GM19468 (cell line): ENCODE data around the gene ITGA3.
"Not testable (repeated sequence)": the region's sequence is repeated elsewhere in the genome, so short reads cannot be mapped to it uniquely, and the experiment has no call there.

Experiments used
- ATAC-seq: cut with Tn5 transposase; IDR thresholded peaks from one replicate; pipeline ENCODE4 v1.9.1; 2021; ENCODE audit warnings: mild to moderate bottlenecking, moderate library complexity, moderate number of reproducible peaks; ENCODE audit not compliant: unreplicated experiment; ENCODE audit errors: extremely low read depth

ITGA3 gene

DNA sequence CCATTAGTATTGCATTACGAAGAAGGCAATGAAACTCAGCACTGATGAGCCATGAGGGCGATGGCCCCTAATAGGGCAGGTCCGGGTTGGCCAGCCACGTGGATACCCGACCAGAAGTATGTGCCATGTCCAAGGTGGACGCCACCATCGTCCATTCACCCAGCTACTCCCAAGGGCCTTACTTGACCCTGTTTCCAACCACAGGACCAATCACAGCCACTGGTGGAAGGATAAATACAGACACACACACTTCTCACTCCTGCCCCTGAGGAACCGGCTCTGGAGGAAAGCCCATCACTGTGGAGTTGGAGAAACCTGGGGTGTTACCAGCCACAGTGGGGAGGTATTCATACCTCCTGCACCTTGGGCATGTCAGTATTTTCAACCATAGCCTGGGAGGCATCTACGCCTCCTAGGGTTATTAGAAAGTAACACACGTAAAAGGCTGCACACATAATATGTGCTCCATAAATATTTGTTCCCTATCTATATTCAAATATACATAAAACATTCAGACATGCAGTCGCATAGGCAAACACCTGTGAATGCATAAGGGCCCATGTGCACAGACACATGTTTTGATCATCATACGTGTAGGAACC, 5.4 kb upstream of the ITGA3 start:
- ATAC-seq = no peak

DNA sequence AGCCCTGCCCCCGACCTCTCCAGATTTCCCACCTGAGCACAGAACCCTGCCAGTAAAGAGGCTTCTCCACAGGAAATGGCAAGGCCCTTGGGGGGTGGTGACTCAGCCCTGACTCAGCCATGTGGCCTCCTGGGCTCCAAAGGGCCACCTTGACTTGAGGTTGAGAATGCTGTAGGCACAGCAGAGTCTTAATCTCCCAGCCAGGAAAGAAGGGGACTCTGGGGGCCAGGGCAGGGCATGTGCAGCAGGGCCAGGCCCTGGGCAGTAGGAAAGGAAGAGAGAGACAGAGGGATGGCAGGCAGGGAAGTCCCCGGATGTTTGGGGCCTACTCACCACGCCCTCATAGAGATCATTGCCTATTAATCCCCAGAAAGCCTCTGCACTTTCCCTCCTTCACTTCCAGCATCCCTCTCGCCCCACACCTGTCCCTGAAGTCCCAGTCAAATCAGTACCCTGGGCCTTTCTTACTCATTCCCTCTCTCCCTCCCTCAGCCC, 4.8 kb upstream of the ITGA3 start:
- ATAC-seq = no peak

DNA sequence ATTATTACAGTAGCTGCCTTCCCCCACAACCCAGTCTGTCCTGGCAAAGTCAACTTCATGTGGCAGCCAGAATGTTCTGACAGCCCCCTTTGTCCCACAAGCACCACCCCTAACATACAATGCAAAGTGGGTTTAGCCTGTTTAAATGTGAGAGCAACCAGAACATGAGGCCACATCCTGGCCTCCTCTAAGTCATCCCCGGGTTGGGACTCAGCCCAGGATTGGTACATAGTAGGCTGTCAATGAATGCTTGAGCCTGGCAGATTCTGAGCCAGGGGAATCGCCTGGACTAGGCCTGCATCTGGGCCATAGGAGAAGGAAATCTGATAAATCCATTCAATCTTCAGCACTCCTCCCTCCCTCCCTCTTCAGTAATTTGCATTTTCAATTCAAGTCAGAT, 4.3 kb upstream of the ITGA3 start:
- no peak for ATAC-seq

DNA sequence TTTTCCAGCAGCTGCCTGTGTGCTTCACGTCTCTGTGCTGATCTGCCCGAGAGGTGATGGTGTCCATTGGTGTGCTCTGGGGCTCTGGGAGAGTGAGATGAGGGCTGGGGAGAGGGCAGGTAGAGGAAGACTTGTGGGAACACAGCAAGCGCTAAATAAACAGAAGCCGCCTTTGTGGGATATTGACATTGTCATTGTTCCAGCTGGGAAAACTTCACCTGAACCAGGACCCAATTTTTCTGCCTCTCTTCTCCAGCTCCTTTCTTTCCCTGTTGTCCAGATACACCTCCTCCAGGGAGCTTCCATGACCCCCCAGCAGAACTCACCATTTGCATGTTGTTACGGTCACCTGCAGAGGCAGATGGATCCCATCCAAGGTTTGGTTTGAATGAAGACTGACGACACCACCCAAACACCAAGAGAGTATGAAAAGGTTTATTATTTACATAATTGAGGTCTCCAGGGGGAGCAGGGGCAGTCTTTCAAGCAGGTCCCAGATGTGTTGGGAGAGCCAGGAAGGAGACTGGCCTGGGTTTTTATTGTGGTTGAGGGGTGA, 3.6 kb upstream of the ITGA3 start:
- no peak for ATAC-seq

DNA sequence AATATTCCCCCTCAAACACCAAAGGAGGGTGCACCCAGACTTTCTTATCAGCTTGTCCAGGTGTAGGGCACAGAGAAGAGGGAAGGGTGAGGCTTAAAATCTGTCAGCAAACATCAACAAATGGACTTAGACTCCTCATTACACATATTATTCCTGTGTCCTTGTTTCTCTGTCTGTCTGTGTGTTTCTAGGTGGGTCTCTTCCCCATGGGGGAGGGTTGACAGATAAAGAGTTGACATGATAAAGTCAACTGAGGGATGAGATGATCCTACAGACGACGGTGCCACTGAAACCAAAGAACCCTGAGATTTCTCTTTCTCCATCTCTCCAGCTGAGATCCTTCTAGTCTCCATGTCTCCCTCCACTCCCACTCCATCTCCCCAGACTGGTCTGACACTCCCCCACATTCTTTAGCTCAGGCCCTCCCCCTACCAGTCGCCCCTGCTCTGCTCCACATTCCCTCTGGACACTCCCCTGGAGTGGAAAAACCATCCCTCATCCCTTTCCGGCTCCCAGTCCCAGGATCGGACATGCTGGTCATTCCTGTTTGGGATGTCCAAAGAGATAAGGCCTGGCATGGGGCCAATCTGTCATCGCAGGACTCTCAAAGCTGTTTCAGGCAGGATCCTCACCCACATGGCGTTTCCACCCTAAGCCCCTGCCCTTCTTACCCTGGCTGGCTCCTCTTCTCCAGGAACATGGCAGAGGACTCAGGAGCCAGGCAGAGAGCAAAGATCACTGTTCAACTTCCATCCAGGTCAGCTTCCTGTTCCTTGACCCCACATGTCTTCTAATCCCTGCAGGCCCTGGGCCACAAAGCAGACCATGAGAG, 2.9 kb upstream of the ITGA3 start:
- ATAC-seq = no peak

DNA sequence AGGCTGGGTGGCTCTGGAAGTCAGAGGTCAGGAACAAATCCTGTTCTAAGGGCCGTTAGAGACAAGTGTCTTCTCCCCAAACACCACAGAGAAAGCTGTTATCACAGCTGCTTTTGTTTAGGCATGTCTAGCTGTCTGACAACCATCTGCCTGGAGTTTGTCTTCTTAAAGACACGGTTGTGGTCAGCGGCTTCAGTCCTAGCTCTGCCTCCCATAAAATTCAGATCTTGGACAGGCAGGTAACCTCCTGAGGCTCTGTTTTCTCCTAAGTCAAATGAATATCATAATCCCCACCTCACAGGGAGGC, 2.3 kb upstream of the ITGA3 start:
- ATAC-seq = no peak

DNA sequence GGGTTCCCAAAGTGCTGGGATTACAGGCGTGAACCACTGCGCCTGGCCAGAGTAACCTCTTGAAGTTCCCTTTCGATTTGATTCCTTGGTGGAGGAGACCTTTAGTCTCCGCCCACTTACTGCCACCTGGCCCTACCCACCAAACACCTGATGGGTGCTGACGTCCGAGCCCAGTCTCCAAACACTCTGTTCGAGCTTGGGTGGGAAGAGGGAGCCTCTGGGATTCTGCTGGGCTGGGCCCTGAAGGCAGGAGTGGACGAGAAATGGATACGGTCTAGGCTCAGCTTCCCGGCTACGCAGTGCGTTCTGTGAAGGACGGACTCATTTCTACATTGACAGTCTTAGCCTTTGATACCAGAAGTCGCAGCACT, 870 bp upstream of the ITGA3 start:
- ATAC-seq = no peak

DNA sequence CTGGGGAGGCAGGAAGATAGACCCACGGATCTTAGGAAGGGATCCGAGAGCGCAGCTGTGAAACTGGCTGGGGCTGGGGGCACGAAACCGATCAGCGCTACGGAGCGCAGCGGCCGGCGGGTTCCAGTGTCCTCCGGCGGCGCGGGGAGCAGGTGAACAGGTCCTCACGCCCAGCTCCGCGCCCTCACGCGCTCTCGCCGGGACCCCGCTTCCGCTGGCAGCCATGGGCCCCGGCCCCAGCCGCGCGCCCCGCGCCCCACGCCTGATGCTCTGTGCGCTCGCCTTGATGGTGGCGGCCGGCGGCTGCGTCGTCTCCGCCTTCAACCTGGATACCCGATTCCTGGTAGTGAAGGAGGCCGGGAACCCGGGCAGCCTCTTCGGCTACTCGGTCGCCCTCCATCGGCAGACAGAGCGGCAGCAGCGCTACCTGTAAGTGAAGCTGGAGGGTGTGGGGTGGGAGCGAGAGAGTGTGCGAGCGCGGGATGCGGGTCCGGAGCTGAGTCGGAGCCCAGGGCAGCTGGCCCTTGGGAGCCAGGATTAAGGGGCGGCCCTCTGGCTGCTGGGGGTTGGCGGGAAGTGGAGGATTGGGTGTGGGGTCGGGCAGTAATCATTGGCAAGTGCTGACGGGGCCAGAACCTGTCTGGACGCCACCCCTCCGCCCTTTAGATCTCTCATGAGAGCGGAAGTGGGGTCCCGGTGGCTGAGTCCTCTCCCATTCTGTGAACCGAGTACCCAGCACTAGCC, 479 bp downstream of the ITGA3 start:
- ATAC-seq = no peak

DNA sequence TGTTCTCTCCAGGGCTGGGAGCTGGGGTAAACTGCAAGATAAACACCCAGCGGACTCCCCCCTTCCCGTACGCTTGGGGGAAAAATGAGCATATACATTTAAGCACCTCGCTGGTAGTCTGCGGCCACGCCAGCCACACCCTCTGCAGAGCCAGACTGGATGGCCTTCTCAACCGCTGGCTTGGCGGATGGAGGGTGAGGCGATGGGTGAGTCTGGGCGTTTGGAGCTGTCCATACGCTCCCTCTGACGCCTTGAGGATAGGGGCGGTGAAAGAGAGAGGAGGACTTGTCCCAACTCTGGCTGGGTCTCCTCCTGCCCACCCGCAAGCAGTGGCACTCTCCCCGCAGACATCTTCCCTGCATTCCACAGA, 1.0 kb downstream of the ITGA3 start:
- no peak for ATAC-seq

DNA sequence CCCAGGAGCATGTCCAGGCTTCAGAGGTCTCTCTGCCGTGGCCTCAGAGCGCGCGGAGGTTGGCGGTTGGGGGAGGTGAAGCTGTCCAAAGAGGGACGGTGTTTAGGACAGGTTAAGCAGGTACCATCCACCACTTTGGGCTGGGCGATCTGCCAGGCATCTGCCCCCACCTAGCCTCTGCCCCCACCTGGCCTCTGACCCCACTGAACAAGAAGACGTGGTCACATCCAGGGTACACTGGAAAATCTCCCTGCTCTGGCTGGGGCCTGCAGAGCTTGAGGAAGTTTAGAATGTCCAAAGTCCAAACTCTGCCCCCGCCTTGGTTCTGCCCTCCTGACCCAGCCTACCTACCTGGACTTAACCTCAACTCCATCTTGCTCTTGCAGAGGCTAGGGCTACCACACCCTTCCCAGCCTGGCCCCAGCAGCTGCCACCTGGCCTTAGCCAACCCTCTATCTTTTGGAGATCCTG, 1.6 kb downstream of the ITGA3 start:
- no peak for ATAC-seq

DNA sequence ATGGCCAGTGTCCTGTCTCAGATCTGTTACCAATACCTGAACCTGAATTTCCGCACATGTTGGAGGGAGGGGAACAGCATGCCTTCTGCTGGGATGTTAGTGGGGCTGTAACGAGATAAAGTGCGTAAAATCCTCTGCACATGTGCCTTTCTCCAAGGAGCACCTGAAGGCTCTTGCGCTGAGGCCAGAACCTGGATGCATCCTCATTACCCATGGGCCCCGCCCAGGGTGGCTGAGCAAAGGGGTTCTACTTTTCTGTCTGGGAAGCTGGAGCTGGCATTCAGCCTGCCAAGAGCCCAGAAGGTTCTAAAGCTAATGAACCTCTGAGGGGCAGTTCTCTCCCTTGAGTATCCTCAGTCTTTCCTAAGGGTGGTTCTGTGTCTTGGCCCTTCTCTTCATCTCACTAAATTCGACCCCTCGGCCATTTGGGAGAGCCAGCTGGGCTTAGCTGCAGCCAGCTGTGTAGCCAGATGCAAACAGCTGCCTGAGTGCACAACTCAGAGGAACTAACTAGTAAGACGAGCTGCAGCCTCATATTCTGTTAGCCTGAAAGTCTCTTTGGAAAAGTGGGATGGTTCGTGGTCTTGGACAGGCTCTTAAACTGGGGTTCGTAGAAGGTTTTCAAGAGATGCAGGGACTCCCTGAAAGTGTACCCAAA, 2.5 kb downstream of the ITGA3 start:
- ATAC-seq = no peak

DNA sequence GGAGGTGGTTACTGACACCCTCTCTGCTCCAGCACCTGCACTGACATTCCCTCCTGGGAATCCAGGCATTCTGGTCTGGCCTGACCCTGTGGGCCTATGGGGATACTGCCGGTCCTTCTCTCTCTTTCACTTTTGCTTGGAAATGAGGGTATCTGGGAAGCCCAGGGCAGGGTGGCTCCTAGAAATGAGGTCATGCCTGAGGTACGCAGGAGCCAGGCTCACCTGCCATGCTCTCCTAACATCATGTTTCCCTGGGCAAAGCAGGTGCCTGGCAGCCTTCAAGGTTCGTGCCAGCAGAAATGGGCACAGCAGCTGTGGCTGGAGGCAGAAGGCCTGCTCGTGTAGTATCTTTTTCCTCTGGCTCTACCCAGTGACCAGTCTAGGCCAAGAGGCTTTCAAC, 3.3 kb downstream of the ITGA3 start:
- ATAC-seq = no peak

DNA sequence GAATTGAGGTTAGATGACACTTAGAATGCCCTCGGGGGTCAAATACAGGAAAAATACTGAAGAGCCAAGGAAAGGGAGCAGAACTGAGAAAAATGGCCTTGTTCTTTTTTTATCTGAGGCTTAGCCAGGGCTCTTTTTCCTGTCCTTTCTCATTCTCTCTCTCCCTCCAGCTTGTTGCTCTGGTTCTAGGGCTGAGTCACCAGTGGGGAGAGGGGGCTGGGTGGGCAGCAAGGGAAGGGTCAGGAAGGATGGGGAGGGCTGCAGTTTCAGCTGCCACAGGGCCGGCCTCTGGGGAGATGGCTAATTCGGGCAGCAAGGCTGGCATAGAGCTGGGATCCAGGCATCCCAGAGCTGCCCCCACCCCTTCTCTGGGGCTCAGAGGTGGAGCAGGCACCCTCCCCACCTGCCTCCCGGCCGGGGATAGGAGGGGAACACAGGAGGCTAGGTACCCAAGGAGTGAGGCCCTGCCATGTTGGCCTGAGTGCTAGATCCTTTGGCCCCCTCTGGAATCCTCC, 3.9 kb downstream of the ITGA3 start:
- no peak for ATAC-seq

DNA sequence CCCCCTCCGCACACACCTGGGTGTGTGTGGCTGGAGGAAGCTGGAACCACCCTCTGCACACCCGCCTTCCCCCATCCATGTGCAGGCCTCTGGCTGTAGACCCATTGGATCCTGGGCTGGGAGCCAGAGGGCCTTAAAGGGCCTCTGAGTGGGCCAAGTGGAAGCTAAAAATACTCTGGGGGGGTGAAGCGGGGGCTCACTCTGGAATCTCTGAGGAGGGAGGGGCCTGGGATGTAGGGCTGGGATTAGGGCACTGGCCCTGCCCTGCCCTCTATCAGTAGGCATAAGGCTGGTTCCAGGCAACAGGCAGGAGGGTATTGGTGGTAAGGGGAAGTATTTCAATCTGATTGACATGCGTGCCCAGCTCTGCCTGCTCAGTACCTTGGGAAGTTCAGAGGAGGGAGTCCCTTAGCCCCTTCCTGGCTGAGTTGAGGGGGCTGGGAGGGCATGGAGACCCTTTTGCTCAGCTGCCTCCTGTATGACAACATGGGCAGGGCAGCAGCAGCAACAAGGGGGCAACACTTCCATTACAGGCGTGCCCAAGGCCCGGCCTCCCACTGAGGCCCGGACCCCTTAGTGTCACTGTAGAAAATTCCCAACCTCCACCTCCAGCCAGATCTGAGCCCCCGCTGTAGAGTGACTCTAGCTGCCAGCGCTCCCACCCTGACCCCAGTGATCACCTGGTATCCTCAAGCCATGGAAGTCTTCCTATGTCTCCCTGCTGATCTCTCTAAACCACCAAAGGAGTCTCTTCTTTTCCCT, 5.2 kb downstream of the ITGA3 start:
- no peak for ATAC-seq

DNA sequence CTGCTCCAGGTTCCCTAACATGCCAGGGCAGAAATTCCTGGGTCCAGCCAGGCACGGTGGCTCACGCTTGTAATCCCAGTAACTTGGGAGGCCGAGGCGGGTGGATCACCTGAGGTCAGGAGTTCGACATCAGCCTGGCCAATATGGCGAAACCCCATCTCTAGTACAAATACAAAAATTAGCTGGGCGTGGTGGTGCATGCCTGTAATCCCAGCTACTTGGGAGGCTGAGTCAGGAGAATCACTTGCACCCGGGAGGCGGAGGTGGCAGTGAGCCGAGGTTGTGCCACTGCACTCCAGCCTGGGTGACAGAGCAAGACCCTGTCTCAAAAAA, 5.8 kb downstream of the ITGA3 start:
- ATAC-seq = not testable (repeated sequence)

DNA sequence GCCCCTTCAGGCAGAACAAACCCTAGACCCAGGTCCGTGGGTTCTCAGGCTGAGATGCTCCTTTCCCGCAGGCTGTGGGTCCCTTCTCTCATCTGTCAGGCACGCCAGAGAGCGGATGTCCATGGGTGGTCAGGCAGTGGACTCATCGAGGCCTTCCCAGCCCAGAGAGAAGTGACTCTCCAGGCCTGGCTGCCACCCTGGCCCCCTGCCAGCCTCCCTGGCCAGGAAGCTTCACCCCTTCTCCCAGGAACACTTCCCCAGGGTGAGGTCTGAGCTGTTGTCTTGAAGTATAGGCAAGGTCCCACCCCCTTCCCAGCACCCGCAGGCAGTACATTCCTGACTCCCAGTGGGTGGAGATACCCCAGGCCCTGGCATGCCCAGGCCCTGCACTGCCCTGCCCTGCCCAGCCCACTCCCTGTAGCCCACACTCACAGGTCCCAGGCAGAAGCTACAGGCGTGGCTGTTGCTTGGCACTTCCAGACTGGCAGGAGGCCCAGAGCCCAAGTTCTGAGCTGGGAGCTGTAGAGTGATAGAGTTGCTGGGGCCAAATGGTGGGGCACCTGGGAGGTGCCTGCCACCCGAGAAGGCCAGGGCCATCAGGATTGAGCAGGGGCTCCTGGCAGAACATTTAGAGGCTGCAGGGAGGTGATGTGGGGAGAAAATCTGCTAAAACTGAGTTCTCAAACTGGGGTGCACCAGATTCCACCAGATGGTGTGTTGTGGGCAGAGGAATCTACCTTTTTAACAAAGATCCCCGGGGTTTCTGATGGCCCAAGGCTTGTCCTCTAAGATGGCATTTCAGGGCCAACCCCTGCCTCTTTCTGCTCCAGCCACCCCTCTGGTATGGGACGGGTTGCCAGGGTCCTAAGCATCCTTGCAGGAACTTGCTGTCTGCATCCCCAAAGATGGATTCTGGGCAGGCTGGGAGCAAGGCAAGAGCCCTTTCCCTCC, 6.7 kb downstream of the ITGA3 start:
- ATAC-seq = no peak

DNA sequence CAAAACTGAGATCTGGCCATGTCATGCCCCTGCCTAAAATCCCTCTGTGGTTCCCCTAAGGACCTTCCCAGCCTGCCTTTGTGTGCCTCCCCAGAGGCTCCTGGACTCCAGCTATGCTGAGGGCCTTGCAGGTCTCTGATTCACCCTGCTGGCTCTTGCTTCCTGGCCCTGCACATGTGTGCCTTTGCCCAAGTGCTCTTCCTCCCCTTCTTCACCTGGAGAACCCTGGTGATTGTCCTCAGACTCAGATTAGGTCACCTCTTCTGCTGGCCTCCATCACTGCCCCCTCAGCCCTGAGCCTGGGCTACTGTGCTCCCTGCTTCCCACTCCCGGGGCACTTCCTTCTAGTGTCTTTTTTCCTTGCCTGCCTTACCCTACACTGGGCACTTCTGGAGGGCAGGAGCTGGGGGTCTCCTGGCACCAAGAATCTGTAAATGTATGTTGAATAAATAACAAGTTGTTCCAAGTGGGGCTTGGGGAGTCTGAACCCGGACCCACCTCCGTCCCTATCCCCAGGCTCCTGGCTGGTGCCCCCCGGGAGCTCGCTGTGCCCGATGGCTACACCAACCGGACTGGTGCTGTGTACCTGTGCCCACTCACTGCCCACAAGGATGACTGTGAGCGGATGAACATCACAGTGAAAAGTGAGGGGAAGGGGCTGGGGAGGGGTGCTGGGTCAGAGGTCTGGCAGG, 7.8 kb downstream of the ITGA3 start:
- no peak for ATAC-seq
